Endodermal cell (in vitro differentiated cells): ENCODE results near the gene HPS6. TPM values are rescaled to one million over a fixed set of nuclear protein-coding genes. Genes with fewer than 3 reads are reported as not detected.

Source experiments
- DNase-seq: peaks from one replicate; pipeline ENCODE4 v3.0.0-alpha.2; 2017
- H3K27ac ChIP-seq: 2 replicates; pipeline ENCODE4 v1.5.1; 2013; ENCODE audit warnings: mild to moderate bottlenecking, low read depth, low read length, moderate library complexity
- H3K27me3 ChIP-seq: 2 replicates; pipeline ENCODE4 v1.6.1; 2013; ENCODE audit warnings: mild to moderate bottlenecking, low read length, moderate library complexity; ENCODE audit not compliant: insufficient read depth, control insufficient read depth, poor library complexity, severe bottlenecking
- H3K36me3 ChIP-seq: 2 replicates; pipeline ENCODE4 v1.7.0; 2013; ENCODE audit warnings: mild to moderate bottlenecking, low read length, moderate library complexity; ENCODE audit not compliant: control insufficient read depth, insufficient read depth
- H3K4me1 ChIP-seq: one replicate; pipeline ENCODE4 v1.7.0; 2013; ENCODE audit warnings: low read length; ENCODE audit not compliant: control insufficient read depth, insufficient read depth
- H3K4me3 ChIP-seq: 2 replicates; pipeline ENCODE4 v1.5.1; 2013; ENCODE audit warnings: mild to moderate bottlenecking, low read length, moderate library complexity
- H3K9ac ChIP-seq: 2 replicates; pipeline ENCODE4 v1.6.1; 2013; ENCODE audit warnings: mild to moderate bottlenecking, low read length, moderate library complexity; ENCODE audit not compliant: poor library complexity, severe bottlenecking; ENCODE audit errors: extremely low read depth
- H3K9me3 ChIP-seq: 2 replicates; pipeline ENCODE4 v1.6.1; 2013; ENCODE audit warnings: mild to moderate bottlenecking, low read length, moderate library complexity; ENCODE audit not compliant: control insufficient read depth
- H3K27ac Mint-ChIP-seq: 2 replicates; pipeline ENCODE4 v1.8.0; 2020; ENCODE audit warnings: mixed read lengths
- H3K27me3 Mint-ChIP-seq: 2 replicates; pipeline ENCODE4 v1.8.0; 2021; ENCODE audit warnings: mild to moderate bottlenecking, mixed read lengths; ENCODE audit not compliant: insufficient read depth
- H3K36me3 Mint-ChIP-seq: 2 replicates; pipeline ENCODE4 v1.8.0; 2020; ENCODE audit warnings: low read depth, mixed read lengths
- H3K4me1 Mint-ChIP-seq: 2 replicates; pipeline ENCODE4 v1.8.0; 2020; ENCODE audit warnings: mixed read lengths
- H3K4me3 Mint-ChIP-seq: 2 replicates; pipeline ENCODE4 v1.8.0; 2020; ENCODE audit warnings: mild to moderate bottlenecking, moderate library complexity, mixed read lengths
- H3K9me3 Mint-ChIP-seq: 2 replicates; pipeline ENCODE4 v1.8.0; 2020; ENCODE audit warnings: mild to moderate bottlenecking, mixed read lengths
- CTCF ChIP-seq: fragments of 200-600 bp; sonication (generic); conservative IDR thresholded peaks from 2 replicates; pipeline ENCODE4 v1.5.0; 2021; ENCODE audit warnings: antibody characterized with exemption, mild to moderate bottlenecking
- WGBS, 2 experiments: methylation state at CpG; one replicate each; pipeline versions ENCODE4 v1.1.5 to v1.1.7; 2013; ENCODE audit warnings: missing lambda C conversion rate in 2 of 2, mixed read lengths in 1 of 2; ENCODE audit not compliant: insufficient coverage in 1 of 2, insufficient read length in 1 of 2; 5-methylcytosine and 5-hydroxymethylcytosine counted together
- total RNA-seq, 2 donors: library from RNA; stranded (reverse); fragmentation: NEBNext Ultra II Directional in 1 of 2; extraction: Animal tissue kit (Norgen Biotek cat#: 25700) in 1 of 2; gene quantifications; 2 replicates in 1 of 2; 3 replicates in 1 of 2; pipeline ENCODE4 v1.2.1, GENCODE V29; 2021

The HPS6 gene
- total RNA-seq, 2 donors from 2014 or later = 19.6 to 20.8 TPM

DNA sequence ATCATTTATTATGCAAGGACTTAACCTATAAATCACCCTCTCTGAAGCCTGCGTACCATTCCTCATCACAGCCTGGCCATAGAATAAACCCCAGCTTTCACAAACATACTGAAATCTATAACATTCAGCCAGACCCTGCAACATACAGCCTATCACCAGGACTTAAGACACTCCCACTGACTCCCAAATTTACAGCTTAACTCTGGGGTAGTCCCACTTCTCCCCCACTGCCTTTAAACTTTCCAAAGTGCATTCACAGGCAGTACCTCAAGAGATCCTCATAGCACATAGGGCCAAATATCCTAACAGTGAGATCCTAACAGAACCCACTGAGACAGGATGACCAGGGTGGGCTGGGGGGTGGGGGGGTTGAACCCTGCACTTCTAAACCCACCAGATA, 51.5 kb downstream of the HPS6 start:
- no peaks in the 10 kb centered on the region for H3K27me3 Mint-ChIP-seq
- no peaks in the 10 kb centered on the region for H3K9me3 Mint-ChIP-seq
- no peak overlapping the region for H3K4me3 Mint-ChIP-seq
- Histone ChIP-seq H3K9ac (no peak overlapping the region), H3K9me3 (no peaks in the 10 kb centered on the region), H3K27ac (peak overlapping the region; percentile 97), H3K36me3 (peaks cover 3% of the 10 kb centered on the region), H3K27me3 (no peaks in the 10 kb centered on the region), H3K4me1 (peaks cover 12% of the 10 kb centered on the region), H3K4me3 (peak overlapping the region; percentile 80)
- H3K4me1 Mint-ChIP-seq = peaks cover 57% of the 10 kb centered on the region
- WGBS, 2 experiments = 90 to 92% methylated on average over 1 of the region's 1 CpG
- no peak for DNase-seq
- peak overlapping the region; percentile 20 for H3K27ac Mint-ChIP-seq
- peaks cover 4% of the 10 kb centered on the region for H3K36me3 Mint-ChIP-seq
- no peak for TF ChIP-seq CTCF

Other genes starting within 250 kb of the HPS6 start
- gene OGA, start 246.9 kb upstream of the HPS6 start, total RNA-seq = 100 to 1,000 TPM; 138 to 149 TPM
- 1 to 10 TPM; 2.8 to 3.0 TPM for gene KCNIP2, start 221.5 kb upstream of the HPS6 start, total RNA-seq
- gene ARMH3, start 9.2 kb upstream of the HPS6 start, total RNA-seq = 10 to 100 TPM; 18.0 to 19.7 TPM
- gene LDB1, start 55.0 kb downstream of the HPS6 start, total RNA-seq = 10 to 100 TPM; 72.0 to 82.6 TPM
- 10 to 100 TPM; 44.5 to 44.7 TPM for gene PPRC1, start 67.7 kb downstream of the HPS6 start, total RNA-seq
- gene NOLC1, start 87.0 kb downstream of the HPS6 start, total RNA-seq = 10 to 100 TPM; 92.0 to 93.5 TPM
- not detected for gene ELOVL3, start 160.9 kb downstream of the HPS6 start, total RNA-seq
- gene PITX3, start 176.2 kb downstream of the HPS6 start, total RNA-seq = not detected
- 10 to 100 TPM; 31.1 to 31.4 TPM for gene GBF1, start 180.2 kb downstream of the HPS6 start, total RNA-seq